ENCODE measurements around the gene ITGA1. TPM values are rescaled to one million over a fixed set of nuclear protein-coding genes. Genes with fewer than 3 reads are reported as not detected.

Gene ITGA1
- total RNA-seq, 2 experiments from 2014 or later: not detected

GRCh38 chr5:52825826-52826225 lies 38.1 kb downstream of the ITGA1 start:
- no peaks in the 10 kb centered on the region for H3K79me2 ChIP-seq (ENCODE audit: insufficient read depth, low read depth, low read length)
- no peaks in the 10 kb centered on the region for H3K36me3 ChIP-seq (ENCODE audit: insufficient read depth, low read length)
- no TSS peak for BruUV-seq (replicated peaks)
- no peaks in the 10 kb centered on the region for H3K4me1 ChIP-seq (ENCODE audit: insufficient read depth, low read length, poor library complexity, severe bottlenecking)
- no peaks in the 10 kb centered on the region for H3K9me3 ChIP-seq (ENCODE audit: low read length)
- CTCF ChIA-PET (ENCODE audit: unreplicated experiment): no interaction called here
- no peaks in the 10 kb centered on the region for H4K20me1 ChIP-seq (ENCODE audit: insufficient read depth, low read length)
- intact Hi-C loops (cut with micrococcal nuclease; ENCODE audit: unreplicated experiment): no loop called here
- H3K27ac ChIP-seq (ENCODE audit: low read depth, low read length, poor library complexity, severe bottlenecking): no peak overlapping the region
- no peak overlapping the region for H3K4me2 ChIP-seq (ENCODE audit: low read length)
- H3K4me3 ChIP-seq (ENCODE audit: low read depth, low read length, poor library complexity, severe bottlenecking): no peak overlapping the region
- POLR2A ChIA-PET: no interaction called here
- no peak for DNase-seq (ENCODE audit: low spot score)
- no peak overlapping the region for H2AFZ ChIP-seq (ENCODE audit: low read length)
- no peak for TF ChIP-seq CTCF (conservative IDR thresholded peaks at IDR 0.05; ENCODE audit: low read length)
- no peak for TF ChIP-seq EZH2phosphoT487 (IDR thresholded peaks at IDR 0.05; ENCODE audit: borderline replicate concordance, low read depth, low read length)
- H3K9me2 ChIP-seq (ENCODE audit: insufficient read depth, low read length): no peaks in the 10 kb centered on the region

GRCh38 chr5:52827815-52828214 lies 40.1 kb downstream of the ITGA1 start:
- DNase-seq (ENCODE audit: low spot score): no peak

GRCh38 chr5:52829664-52830063 lies 41.9 kb downstream of the ITGA1 start:
- no peaks in the 10 kb centered on the region for H3K9me3 ChIP-seq (ENCODE audit: low read length)
- no peak overlapping the region for H3K4me3 ChIP-seq (ENCODE audit: low read depth, low read length, poor library complexity, severe bottlenecking)
- TF ChIP-seq EZH2phosphoT487 (IDR thresholded peaks at IDR 0.05; ENCODE audit: borderline replicate concordance, low read depth, low read length) (no peak), CTCF (conservative IDR thresholded peaks at IDR 0.05; ENCODE audit: low read length) (no peak)
- no peaks in the 10 kb centered on the region for H3K9me2 ChIP-seq (ENCODE audit: insufficient read depth, low read length)
- intact Hi-C loops (cut with micrococcal nuclease; ENCODE audit: unreplicated experiment): no loop called here
- no peaks in the 10 kb centered on the region for H3K36me3 ChIP-seq (ENCODE audit: insufficient read depth, low read length)
- no peak overlapping the region for H3K27ac ChIP-seq (ENCODE audit: low read depth, low read length, poor library complexity, severe bottlenecking)
- no peaks in the 10 kb centered on the region for H4K20me1 ChIP-seq (ENCODE audit: insufficient read depth, low read length)
- no peak overlapping the region for H2AFZ ChIP-seq (ENCODE audit: low read length)
- ChIA-PET POLR2A (no interaction called here), CTCF (ENCODE audit: unreplicated experiment) (no interaction called here)
- no peak for DNase-seq (ENCODE audit: low spot score)
- no TSS peak for BruUV-seq (replicated peaks)
- no peaks in the 10 kb centered on the region for H3K4me1 ChIP-seq (ENCODE audit: insufficient read depth, low read length, poor library complexity, severe bottlenecking)
- no peak overlapping the region for H3K4me2 ChIP-seq (ENCODE audit: low read length)
- no peaks in the 10 kb centered on the region for H3K79me2 ChIP-seq (ENCODE audit: insufficient read depth, low read depth, low read length)

More at GRCh38 chr5:52827815-52828214, 40.1 kb downstream of the ITGA1 start:
- Histone ChIP-seq H3K27ac (ENCODE audit: low read depth, low read length, poor library complexity, severe bottlenecking) (no peak overlapping the region), H2AFZ (ENCODE audit: low read length) (no peak overlapping the region), H3K4me2 (ENCODE audit: low read length) (no peak overlapping the region), H3K79me2 (ENCODE audit: insufficient read depth, low read depth, low read length) (no peaks in the 10 kb centered on the region), H3K36me3 (ENCODE audit: insufficient read depth, low read length) (no peaks in the 10 kb centered on the region), H3K9me2 (ENCODE audit: insufficient read depth, low read length) (no peaks in the 10 kb centered on the region), H4K20me1 (ENCODE audit: insufficient read depth, low read length) (no peaks in the 10 kb centered on the region), H3K4me3 (ENCODE audit: low read depth, low read length, poor library complexity, severe bottlenecking) (no peak overlapping the region), H3K9me3 (ENCODE audit: low read length) (no peaks in the 10 kb centered on the region), H3K4me1 (ENCODE audit: insufficient read depth, low read length, poor library complexity, severe bottlenecking) (no peaks in the 10 kb centered on the region)
- TF ChIP-seq CTCF (conservative IDR thresholded peaks at IDR 0.05; ENCODE audit: low read length): no peak
- TF ChIP-seq EZH2phosphoT487 (IDR thresholded peaks at IDR 0.05; ENCODE audit: borderline replicate concordance, low read depth, low read length): no peak
- intact Hi-C loops (cut with micrococcal nuclease; ENCODE audit: unreplicated experiment): no loop called here
- POLR2A ChIA-PET: no interaction called here
- no TSS peak for BruUV-seq (replicated peaks)
- CTCF ChIA-PET (ENCODE audit: unreplicated experiment): no interaction called here

Measured in OCI-LY7 (cell line).